GM19240 (cell line): ENCODE results near the gene LIMS2.

Experiments
- DNase-seq: peaks from one replicate; pipeline ENCODE4 v3.0.0; 2011; ENCODE audit warnings: low spot score; ENCODE audit not compliant: insufficient read length

The LIMS2 gene

DNA sequence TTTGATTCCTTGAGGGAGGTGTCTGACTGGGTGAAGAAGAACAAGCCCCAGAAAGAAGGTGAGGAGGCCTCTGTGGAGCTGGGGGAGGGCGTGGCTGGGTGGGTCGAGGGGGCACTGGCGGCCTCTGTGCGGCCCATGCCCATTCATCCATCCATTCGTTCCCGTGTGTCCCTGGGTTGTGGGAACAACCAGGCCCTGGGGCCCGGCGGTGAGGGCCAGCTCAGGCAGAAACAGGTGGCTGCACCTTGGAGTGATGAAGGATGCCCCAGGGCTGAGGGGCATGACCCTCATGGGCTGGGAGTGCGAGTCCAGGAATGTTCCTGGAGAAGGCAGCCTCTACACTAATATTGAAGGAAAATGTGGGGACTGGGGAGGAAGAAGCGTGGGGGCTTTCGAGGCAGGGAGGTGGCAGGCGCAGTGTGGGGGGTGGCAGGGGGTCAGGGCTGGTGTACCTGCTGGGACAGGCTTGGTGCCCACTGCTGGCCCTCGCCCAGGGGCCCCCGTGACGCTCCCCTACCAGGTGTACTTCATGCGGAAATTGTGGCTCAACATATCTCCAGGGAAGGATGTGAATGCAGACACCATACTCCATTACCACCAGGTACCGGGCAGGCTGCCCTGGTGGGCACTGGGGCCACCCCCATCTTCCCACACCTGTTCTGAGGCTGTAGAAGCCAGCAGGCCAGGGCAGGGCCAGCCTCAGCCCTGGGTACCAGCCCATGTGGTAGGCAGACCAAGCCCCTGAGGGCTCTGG lies 40.5 kb downstream of the LIMS2 start:
- DNase-seq: no peak

DNA sequence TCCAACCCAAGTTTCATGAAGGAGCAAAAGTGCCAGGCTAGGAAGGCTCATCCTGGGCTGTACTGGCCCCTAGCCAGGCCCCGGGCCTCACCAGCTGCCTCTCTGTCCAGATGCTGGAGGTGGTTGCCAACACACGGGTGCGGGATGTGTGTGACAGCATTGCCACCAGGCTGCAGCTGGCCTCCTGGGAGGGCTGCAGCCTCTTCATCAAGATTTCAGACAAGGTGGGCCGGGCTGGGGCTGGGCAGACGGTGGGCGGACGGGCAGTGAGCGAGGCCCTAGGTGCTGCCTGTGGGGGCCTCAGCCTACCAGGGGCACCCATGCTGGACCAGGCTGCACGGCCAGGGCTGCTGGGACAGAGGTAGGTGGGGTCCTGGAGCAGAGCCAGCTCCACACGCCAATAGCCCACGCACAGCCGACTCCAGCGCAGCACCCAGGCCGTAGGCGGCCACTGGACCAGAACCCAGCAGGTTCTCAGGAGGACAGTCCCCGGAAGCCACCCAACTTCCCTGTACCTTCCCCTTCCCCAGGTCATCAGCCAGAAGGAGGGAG lies 41.2 kb downstream of the LIMS2 start:
- no peak for DNase-seq

DNA sequence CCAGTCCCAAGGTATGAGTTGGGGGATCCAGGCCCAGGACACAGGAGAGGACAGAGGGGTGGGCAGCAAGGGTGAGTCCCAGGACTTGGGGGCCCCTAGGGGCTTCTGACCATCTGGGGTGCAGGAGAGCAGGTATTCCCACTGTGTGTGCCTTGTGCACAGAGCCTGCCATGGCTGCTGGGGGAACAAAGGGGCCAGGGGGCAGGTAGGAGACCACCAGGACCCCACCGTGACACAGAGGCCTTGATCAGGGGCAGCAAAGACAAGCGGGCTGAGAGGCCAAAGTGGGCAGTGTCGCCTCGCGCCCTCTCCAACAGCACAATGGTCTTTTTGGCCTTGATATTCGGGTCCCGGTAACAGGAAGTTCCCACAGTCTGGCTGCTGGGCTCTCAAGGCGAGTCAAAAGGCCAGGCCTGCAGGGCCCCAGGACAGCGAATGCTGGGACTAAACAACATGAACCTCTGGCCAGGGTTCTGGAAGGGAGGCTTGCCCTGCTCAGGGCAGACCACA lies 41.7 kb downstream of the LIMS2 start:
- DNase-seq: no peak

DNA sequence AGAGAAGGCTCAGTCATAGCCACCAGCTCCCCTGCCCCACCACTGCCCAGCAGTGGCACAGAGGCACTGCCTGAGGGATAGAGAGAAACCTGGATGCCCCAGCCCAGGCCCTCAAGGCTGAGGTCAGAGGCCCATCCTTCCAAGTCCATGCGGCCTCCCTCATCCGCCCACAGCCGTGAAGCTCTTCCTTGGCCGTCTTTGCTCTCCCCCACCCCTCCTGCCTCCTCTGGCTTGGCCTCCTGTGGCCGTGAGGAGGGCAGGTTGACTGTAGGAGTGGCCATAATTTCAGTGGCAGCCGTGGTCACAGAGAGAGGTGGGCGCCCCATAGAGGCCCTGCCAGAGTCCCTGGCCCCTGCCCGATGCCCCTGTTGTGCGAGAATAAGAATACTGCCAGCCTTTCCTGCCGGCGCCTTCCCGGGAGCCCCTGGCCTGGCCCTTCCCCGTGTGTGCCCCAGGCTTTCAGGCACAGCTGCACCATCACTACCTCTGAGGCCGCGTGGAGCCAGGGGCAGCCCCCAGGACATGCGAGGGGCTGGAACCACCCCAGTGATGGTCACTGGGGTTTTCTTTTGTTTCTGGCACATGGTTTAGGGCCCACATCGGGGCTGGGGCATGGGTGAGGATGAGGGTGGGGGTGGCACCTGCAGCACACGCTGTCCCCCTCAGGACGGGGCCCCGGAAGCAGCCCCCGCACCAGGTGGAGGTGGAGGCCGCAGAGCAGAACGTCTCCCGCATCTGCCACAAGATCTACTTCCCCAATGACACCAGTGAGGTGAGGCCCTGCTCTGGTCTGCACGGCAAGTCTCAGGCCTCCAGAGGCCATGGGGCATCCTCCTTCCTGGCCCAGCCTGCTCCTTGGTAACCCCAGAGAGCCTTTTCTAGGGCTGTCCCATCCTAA lies 42.5 kb downstream of the LIMS2 start:
- peak; percentile 49 for DNase-seq

DNA sequence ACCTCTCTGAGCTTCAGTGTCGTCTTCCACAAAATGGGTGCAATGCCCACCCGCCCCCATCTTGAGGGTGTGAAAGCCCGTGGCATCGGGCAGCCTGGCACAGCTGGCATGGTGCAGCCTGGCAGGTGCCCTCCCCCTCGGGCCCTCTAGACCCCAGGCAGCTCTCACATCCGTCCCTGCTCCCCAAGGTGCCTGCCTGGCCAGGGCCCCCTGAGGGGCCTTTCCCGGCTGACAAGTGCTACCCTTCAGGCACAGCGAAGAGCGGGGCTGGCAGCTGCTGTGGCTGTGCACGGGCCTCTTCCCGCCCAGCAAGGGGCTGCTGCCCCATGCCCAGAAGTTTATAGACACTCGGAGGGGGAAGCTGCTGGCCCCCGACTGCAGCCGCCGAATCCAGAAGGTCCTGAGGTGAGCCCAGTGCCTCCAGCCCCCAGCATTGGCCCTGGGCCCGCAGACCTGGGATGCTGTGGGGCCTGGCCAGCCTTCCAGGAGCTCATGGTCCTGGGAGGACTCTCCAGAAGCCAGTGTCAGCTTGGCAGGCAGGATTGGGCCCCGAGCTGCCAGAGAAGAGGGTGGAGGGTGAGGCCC lies 43.2 kb downstream of the LIMS2 start:
- no peak for DNase-seq

DNA sequence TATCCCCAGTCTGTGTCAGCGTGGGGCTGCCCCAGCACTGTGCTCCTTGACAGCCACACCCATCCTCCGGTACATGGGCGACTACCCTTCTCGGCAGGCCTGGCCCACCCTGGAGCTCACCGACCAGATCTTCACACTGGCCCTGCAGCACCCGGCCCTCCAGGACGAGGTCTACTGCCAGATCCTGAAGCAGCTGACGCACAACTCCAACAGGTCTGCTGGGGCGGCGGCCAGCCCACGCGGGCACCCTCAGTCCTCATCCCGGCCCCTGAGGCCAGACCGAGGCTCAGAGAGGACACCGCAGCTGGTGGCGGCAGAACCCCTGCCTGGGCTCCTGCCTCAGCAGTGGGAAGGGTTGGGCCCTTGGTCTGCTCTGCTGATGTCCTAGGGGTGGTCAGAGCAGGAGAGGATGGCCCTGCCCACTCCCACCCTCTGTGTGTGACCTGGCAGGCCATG lies 43.8 kb downstream of the LIMS2 start:
- no peak for DNase-seq

DNA sequence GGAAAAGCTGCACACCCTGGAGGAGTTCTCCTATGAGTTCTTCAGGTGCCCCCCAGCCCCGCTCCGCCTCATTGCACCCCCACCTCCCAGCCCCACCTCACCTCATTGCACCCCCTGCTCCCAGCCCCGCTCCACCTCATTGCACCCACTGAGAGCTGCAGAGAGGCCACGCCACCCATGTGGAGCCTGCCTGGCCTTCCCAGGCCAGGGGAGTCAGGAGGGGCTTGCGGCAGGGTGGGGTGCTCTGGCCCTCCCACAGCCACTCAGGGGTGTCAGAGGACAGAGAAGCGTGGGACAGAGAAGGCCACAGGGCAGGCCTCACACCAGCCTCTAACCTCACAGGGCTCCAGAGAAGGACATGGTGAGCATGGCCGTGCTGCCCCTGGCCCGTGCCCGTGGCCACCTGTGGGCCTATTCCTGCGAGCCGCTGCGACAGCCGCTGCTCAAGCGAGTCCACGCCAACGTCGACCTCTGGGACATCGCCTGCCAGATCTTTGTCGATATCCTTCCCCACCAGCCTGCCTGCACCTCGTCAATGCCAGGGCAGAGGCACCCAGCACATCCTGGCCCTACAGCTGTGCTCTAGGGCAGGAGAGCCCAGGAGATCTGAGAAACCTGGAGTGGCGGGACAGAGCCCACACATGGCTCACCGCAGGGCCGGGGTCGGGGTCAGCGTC lies 44.3 kb downstream of the LIMS2 start:
- no peak for DNase-seq

DNA sequence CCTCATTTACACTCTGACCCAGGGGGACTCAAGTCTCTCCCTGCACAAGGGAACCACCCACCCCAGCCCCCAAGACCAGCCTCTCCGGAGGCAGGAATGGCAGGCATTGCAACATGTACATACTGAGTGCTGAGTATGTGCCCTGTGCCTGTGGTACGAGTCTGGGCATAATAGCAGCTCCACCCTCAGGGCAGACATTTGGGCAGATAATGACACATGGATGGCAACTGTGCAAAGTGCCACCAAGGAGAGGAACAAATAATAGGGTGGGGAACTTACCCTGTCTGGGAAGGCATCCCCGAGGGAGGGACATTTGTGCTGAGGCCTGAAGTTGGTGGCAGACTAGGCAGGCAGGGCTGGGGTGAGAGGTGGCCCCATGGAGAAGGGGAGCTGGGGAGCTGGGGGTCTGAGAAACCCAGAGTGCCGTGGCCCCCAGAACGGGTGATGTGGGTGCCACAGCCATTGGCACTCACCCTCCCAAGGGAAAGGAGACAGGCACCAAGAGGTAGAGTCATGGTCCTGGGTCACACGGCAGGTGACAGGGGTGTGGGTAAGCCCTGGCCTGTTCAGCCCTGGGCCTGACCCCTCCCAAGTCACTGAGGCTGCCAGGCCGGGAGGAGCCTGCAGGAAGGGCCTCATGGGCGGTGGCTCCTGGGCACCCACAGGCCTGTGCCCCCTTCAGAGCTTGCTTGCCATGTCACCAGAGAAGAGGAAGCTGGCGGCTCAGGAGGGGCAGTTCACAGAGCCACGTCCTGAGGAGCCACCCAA lies 45.0 kb downstream of the LIMS2 start:
- no peak for DNase-seq

DNA sequence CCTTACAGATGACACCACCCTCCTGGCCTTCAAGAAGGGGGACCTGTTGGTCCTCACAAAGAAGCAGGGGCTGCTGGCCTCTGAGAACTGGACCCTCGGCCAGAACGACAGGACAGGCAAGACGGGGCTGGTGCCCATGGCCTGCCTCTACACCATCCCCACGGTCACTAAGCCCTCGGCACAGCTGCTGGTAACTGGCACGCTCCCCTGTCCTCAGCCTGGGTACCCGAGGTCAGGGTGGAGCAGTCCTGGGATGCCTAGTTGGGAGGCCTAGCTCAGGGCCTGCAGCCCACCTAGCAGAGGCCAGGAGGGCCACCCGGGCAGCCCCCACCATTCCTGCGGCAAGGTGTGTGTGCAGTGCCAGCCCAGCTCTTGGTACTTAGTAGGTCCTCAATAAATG lies 45.7 kb downstream of the LIMS2 start:
- DNase-seq: no peak

DNA sequence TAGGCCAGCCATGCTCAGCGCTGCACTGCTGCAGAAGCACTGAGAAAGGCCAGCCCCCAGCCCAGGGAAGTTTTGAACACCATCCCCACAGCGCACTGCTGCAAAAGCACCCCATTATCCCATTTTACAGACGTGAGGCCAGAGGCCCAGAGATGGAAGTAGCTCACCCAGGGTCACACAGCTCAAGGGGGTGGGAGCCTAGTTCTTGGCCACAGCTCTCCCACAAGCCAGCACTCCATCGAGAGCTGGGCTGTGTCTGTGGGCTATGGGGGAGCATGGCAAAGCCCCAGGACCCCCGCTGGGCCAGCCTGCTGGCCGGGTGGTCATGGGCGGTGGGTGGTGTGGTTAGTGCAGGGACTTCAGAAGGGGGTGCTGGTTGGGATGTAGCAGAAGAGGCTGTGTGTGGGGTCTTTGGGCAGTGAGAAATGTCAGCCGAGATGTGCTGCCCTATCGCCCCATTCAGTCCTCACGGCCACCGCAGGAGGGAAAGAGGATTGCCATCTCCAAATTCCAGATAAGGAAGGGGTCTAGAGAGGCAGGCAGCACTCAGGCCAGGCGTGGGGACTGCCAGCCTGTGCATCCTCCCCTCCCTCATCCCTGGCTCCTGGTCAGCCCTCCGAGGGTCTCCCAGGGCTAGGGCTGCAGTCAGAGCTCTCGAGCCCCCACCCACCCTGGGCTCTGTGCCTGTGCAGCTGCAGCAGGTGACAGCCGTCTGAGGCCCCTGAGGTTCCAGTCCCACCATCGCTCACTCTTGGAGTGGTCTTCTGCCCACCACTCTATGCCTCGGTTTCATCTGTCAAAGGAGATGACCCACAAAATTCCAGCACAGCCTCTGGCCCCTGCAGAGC lies 46.3 kb downstream of the LIMS2 start:
- no peak for DNase-seq

DNA sequence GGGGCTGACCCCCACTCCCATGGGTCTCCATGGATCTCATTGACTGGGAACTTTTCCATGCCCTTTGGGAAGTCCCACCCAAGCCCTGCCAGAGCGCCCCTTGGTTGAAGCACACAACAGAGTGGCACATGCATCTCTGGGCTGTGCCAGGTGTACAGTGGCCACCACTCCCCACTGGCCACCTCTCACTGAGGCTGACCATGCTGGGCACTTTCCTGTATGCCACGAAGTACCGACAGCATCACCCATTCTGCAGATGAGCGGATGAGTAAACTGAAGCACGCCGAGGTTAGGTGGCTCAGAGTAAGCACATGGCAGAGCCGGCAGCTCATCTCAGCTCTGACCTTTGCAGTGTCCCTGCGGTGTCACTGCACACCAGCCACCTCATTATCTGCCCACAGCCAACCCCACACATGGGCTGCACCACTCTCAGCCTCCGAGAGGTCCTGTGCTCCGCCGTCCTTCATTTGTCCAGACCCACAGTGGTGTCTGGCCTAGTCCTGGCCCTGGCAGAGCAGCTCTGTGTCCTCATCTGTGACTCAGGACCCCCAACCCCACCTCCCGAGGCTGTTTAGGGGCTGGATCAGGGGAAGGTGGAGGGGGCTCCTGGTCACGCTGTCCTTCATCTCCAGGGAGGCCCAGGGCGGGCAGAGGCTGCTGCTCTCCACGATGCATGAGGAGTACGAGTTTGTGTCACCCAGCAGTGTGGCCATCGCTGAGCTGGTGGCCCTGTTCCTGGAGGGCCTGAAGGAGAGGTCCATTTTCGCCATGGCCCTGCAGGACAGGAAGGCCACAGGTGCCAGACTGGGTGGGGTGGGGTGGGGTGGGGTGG lies 47.4 kb downstream of the LIMS2 start:
- DNase-seq: no peak

DNA sequence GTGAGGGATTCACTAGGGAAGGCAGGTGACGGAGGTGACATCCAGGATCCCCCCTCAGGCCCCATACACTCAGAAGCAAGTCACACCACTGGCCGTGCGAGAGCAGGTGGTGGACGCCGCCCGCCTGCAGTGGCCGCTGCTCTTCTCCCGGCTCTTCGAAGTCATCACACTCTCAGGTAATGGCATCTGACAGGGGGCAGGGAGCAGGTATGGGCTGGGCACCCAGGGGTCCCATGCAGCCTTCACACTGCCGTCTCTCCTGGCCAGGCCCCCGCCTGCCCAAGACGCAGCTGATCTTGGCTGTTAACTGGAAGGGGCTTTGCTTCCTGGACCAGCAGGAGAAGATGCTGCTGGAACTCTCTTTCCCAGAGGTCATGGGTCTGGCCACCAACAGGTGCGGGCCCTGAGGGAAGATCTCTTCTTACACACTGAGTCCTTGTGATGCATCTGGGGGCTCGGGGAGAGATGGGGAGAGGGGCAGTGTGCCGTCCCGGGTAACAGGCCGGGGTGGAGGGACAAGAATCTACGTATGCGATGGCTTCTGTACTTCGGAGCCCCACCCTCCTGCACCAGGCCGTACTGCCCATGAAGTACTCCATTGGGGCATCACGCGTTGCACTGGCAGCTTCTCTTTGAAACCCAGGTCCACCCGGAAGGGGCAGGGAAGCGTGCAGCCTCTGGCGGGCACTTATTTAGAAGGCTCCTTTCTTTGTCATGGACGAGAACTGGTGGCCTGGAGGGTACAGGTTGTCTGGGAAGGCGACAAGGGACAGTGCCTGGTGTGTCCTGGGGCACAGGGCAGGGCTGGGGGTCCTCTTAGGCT lies 48.2 kb downstream of the LIMS2 start:
- no peak for DNase-seq

DNA sequence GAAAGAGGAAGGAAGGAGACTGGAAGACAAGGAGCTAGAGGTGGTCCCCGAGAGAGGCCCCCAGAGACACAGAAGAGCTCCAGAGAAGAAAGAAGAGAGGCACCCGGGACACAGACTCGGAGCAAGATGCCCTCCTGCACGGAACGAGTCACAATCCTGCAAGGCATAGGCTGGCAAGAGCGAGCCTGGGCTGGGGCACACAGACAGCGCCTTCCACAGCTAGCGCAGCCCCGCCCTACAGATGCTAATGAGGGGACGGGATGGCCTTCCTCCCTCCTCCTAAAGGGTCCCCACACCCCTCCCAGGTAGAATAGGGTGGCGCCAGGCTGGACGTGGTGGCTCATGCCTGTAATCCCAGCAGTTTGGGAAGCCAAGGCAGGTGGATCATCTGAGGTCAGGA lies 49.2 kb downstream of the LIMS2 start:
- DNase-seq: no peak

DNA sequence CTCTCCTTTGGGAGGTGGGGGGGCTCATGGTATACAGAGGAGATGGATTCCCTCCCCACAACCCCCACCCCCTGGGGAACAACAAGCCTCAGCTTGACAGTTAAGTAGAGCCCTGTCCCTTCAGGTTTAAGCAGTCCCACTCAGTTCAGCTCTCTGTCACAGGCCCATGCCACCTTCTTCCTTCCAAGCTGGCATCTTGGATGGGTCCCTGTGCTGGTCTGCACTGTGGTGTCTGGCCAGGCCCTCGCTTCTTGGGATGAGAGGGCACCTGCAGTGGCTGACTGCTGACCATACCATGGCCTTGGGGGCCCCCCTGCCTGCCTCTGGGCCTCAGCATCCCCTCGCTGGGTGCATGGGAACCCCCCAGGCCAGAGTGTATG lies 49.8 kb downstream of the LIMS2 start:
- DNase-seq: no peak

DNA sequence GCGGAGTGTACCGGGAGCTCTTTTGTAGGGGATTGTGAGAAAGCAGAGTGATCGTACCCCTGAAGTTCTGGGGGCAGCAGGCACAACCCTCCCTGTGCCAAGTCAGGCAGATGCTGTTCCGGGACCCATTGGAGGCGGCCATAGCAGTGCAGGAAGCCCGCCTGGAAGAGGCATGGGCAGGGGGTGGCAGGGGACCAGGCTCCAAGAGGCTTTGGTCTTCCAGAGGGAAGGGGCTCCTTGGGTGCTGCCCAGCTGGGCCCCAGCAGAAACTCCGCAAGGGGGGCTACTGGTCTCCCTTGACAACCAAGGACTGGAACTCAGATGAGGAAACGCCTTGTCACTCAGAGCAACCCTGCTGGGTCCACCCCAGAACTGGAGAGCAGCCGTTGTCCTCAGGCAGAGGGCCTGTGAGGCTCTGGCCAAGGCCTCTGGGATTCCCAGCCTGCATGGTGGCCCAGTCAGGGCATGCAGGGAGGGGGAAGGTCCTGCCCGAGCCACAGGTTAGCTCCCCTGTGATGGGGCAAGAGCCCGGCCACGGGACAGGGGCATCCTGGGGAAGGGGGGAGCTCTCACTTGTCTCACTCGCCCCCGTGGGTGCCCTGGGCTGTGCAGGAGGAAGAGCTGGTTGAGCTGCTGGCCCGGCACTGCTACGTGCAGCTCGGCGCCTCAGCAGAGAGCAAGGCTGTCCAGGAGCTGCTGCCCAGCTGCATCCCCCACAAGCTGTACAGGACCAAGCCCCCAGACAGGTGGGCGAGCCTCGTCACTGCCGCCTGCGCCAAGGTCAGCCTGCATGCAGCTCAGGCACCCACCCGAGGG lies 50.4 kb downstream of the LIMS2 start:
- no peak for DNase-seq

DNA sequence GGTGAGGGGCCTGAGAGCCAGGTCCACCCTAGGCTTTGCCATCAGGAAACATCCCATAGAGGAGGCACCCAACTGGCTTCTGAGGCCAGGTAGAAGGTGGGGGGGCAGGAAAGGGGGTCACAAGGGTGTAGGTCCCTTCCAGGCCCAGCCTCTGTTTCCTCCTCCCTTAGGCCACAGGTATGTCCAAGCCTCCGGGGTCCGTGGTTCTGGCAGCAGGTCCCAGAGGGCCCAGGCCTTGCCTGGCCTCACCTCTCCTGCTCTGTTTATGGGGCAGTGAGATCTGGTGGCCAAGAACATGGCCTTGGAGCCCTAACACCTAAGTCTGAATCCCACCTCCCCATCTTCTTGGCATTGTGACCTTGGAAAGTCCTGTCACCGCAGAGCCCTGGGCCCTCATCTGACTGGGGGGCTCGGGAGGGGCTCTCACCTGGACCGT lies 51.0 kb downstream of the LIMS2 start:
- no peak for DNase-seq
